HUDEP-2 (cell line): ENCODE data around the gene ANAPC2.

Experiments
- DNase-seq, 76 experiments: peaks; one replicate each; lab custom pipeline; 2025; ENCODE audit not compliant: unreplicated experiment in 76 of 76; lab: John Stamatoyannopoulos, UW

Gene ANAPC2

GRCh38 chr9:137215196-137215986 lies 27.0 kb upstream of the ANAPC2 start:
- DNase-seq, result no peak

GRCh38 chr9:137214620-137215019 lies 26.3 kb upstream of the ANAPC2 start:
- DNase-seq, result no peak

GRCh38 chr9:137213160-137214060 lies 25.1 kb upstream of the ANAPC2 start:
- peak in 13 of 76 experiments; percentile 3 to 25 (median 16) for DNase-seq

- no peak for DNase-seq
Observed at GRCh38 chr9:137212520-137212919, 24.2 kb upstream of the ANAPC2 start.

GRCh38 chr9:137211532-137211931 lies 23.2 kb upstream of the ANAPC2 start:
- no peak for DNase-seq

GRCh38 chr9:137206602-137207001 lies 18.2 kb upstream of the ANAPC2 start:
- DNase-seq, result peak in 50 of 76 experiments; percentile 6 to 70 (median 42)

GRCh38 chr9:137205126-137206069 lies 17.0 kb upstream of the ANAPC2 start, which contains the start of the genes NDOR1 and TMEM203:
NDOR1 (plus strand) TSS chr9:137205700; CDS start chr9:137205778, 78 bp downstream.
TMEM203 (minus strand) TSS chr9:137205648; CDS start chr9:137205414, 234 bp downstream.
- peak in 73 of 76 experiments; percentile 15 to 90 (median 71) for DNase-seq

GRCh38 chr9:137204731-137205125 lies 16.4 kb upstream of the ANAPC2 start:
- no peak for DNase-seq

GRCh38 chr9:137202966-137203365 lies 14.6 kb upstream of the ANAPC2 start:
- peak in 8 of 76 experiments; percentile 7 to 26 (median 14) for DNase-seq

GRCh38 chr9:137201205-137201868 lies 13.0 kb upstream of the ANAPC2 start:
- no peak for DNase-seq

- DNase-seq, result peak in 75 of 76 experiments; percentile 33 to 99 (median 98)
Observed at GRCh38 chr9:137200311-137201204, 12.2 kb upstream of the ANAPC2 start, which contains the start of gene TPRN. TPRN (minus strand) TSS chr9:137200741; CDS start chr9:137200711, 30 bp downstream.

GRCh38 chr9:137199411-137200121 lies 11.2 kb upstream of the ANAPC2 start:
- no peak for DNase-seq

GRCh38 chr9:137198902-137199283 lies 10.5 kb upstream of the ANAPC2 start:
- DNase-seq, result no peak

GRCh38 chr9:137198051-137198901 lies 9.9 kb upstream of the ANAPC2 start:
- DNase-seq, result no peak

GRCh38 chr9:137195525-137196220 lies 7.3 kb upstream of the ANAPC2 start:
- DNase-seq, result no peak

GRCh38 chr9:137194909-137195308 lies 6.5 kb upstream of the ANAPC2 start:
- no peak for DNase-seq
